Liver (tissue), 3 donors: ENCODE results near the gene HSPA12B.

Experiments
- GABPA ChIP-seq, 2 donors: IDR thresholded peaks in 1 of 2; conservative IDR thresholded peaks in 1 of 2; 2 replicates each; pipeline ENCODE4 v1.6.1; 2016; ENCODE audit warnings: antibody characterized with exemption in 2 of 2, mild to moderate bottlenecking in 1 of 2, moderate library complexity in 1 of 2
- MAX ChIP-seq: IDR thresholded peaks from 2 replicates; pipeline ENCODE4 v1.6.1; 2016; ENCODE audit warnings: antibody characterized with exemption
- NR2F2 ChIP-seq: IDR thresholded peaks from 2 replicates; pipeline ENCODE4 v1.6.1; 2016; ENCODE audit warnings: antibody characterized with exemption
- RAD21 ChIP-seq, 2 donors: IDR thresholded peaks; 2 replicates each; pipeline ENCODE4 v1.6.1; 2016; ENCODE audit warnings: antibody characterized with exemption in 2 of 2, mild to moderate bottlenecking in 2 of 2
- REST ChIP-seq: IDR thresholded peaks from 2 replicates; pipeline ENCODE4 v1.6.1; 2016; ENCODE audit warnings: antibody characterized with exemption, mild to moderate bottlenecking
- SP1 ChIP-seq: IDR thresholded peaks from 2 replicates; pipeline ENCODE4 v1.6.1; 2018; ENCODE audit warnings: antibody characterized with exemption, mild to moderate bottlenecking
- TAF1 ChIP-seq: conservative IDR thresholded peaks from 2 replicates; pipeline ENCODE4 v1.6.1; 2016; ENCODE audit warnings: antibody characterized with exemption, mild to moderate bottlenecking
- YY1 ChIP-seq: IDR thresholded peaks from 2 replicates; pipeline ENCODE4 v1.6.1; 2016; ENCODE audit warnings: antibody characterized with exemption, mild to moderate bottlenecking
- ZBTB33 ChIP-seq: IDR thresholded peaks from 2 replicates; pipeline ENCODE4 v1.6.1; 2016; ENCODE audit warnings: antibody characterized with exemption
- TF ChIP-seq, protein P1 (sequence below): fragments of 150-350 bp; IDR thresholded peaks from 2 replicates; pipeline ENCODE4 v1.5.1; 2017; ENCODE audit warnings: improper control_type of control experiment, low read depth, low read length; ENCODE audit not compliant: missing input control
- TF ChIP-seq, protein P2 (sequence below): IDR thresholded peaks from 2 replicates; pipeline ENCODE4 v1.6.1; 2016; ENCODE audit warnings: antibody characterized with exemption
- donor health status: healthy.
- donor health status: healthy.

- TF ChIP-seq MAX: no peak
- TF ChIP-seq, protein P1, sequence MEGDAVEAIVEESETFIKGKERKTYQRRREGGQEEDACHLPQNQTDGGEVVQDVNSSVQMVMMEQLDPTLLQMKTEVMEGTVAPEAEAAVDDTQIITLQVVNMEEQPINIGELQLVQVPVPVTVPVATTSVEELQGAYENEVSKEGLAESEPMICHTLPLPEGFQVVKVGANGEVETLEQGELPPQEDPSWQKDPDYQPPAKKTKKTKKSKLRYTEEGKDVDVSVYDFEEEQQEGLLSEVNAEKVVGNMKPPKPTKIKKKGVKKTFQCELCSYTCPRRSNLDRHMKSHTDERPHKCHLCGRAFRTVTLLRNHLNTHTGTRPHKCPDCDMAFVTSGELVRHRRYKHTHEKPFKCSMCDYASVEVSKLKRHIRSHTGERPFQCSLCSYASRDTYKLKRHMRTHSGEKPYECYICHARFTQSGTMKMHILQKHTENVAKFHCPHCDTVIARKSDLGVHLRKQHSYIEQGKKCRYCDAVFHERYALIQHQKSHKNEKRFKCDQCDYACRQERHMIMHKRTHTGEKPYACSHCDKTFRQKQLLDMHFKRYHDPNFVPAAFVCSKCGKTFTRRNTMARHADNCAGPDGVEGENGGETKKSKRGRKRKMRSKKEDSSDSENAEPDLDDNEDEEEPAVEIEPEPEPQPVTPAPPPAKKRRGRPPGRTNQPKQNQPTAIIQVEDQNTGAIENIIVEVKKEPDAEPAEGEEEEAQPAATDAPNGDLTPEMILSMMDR: no peak
- TF ChIP-seq, protein P2, sequence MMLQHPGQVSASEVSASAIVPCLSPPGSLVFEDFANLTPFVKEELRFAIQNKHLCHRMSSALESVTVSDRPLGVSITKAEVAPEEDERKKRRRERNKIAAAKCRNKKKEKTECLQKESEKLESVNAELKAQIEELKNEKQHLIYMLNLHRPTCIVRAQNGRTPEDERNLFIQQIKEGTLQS: no peak
- no peak for TF ChIP-seq YY1
- no peak for TF ChIP-seq TAF1
- no peak for TF ChIP-seq NR2F2
- TF ChIP-seq SP1: no peak
- TF ChIP-seq ZBTB33: no peak
- TF ChIP-seq GABPA (IDR thresholded peaks at IDR 0.05 in 1 of 2, conservative IDR thresholded peaks at IDR 0.05 in 1 of 2): no peak
- TF ChIP-seq RAD21 (IDR thresholded peaks at IDR 0.05): no peak
- TF ChIP-seq REST: no peak
Observed at GRCh38 chr20:3755814-3756480, 23.5 kb downstream of the HSPA12B start.
